ENCODE data around the gene USP27X. TPM values are rescaled to one million over a fixed set of nuclear protein-coding genes. Genes with fewer than 3 reads are reported as not detected.

The USP27X gene
- total and polyA plus RNA-seq, 2 of the 8 experiments (the other 6 are each of a cell fraction or from before 2014, with no cell fraction given), result 3.8 to 4.7 TPM

GRCh38 chrX:49901048-49901447 lies 21.8 kb downstream of the USP27X start (continued):
- no peak for TF ChIP-seq ATF2 (IDR thresholded peaks at IDR 0.05; ENCODE audit: low read length)
- TF ChIP-seq ATF3 (IDR thresholded peaks at IDR 0.05; ENCODE audit: insufficient read depth, low read depth, low read length), result no peak
- TF ChIP-seq FOSL1 (IDR thresholded peaks at IDR 0.05; ENCODE audit: insufficient read depth, low read depth, low read length), result no peak
- TF ChIP-seq SIX5 (IDR thresholded peaks at IDR 0.05; ENCODE audit: low read depth, low read length), result no peak
- TF ChIP-seq EZH2 (IDR thresholded peaks at IDR 0.05; ENCODE audit: low read depth, low read length, severe bottlenecking), result no peak
- TF ChIP-seq TBP (IDR thresholded peaks at IDR 0.05; ENCODE audit: low read depth, low read length), result no peak
- TF ChIP-seq EGR1 (IDR thresholded peaks at IDR 0.05; ENCODE audit: borderline replicate concordance, low read depth, low read length), result no peak
